GM18511 (cell line): ENCODE measurements around the gene SMIM29.

Source experiments
- ATAC-seq: cut with Tn5 transposase; IDR thresholded peaks from one replicate; pipeline ENCODE4 v1.9.1; 2021; ENCODE audit warnings: mild to moderate bottlenecking, moderate library complexity; ENCODE audit not compliant: unreplicated experiment

Gene SMIM29

GRCh38 chr6:34227761-34228421 lies 20.9 kb downstream of the SMIM29 start:
- no peak for ATAC-seq

DNA sequence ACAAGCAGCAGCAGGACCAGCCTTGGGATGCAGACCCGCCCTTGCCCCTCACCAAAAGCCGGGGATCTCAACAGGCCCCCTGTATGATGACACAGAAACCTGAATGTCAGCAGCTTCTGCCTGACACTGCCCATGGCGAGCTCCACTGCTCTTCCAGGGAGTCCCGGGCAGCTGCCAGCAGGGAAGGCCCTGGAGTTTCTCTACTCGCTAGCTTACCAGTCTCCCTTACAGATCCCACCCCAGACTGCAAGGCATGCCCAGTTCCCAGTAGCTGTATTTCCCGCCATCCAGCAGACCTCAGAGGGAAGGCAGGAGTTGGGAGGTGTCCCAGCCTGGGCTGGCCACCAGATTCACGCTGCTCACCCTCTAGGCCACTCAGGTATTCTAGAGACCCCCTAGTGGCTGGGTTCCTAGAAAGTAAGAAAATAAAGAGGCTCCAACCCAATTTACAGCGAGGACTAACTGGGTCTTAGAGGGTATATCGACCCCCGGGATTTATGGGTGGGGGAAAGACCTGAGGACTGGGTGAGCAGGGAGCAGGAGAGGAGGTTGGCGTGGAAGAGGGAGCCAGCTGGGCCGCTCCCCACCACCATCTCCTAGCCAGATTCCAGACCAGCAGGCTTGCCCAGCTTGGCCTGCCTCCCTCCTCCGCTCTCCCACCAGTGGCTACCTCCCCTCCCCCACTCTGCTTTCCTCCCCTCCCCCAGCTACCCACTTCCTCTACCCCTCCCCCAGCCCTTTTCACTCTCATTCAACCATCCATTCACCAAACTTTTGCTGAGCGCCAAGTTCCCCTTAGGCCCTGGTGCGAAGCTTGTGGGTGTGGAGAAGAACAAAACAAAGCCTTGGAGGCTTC lies 21.8 kb downstream of the SMIM29 start:
- no peak for ATAC-seq

DNA sequence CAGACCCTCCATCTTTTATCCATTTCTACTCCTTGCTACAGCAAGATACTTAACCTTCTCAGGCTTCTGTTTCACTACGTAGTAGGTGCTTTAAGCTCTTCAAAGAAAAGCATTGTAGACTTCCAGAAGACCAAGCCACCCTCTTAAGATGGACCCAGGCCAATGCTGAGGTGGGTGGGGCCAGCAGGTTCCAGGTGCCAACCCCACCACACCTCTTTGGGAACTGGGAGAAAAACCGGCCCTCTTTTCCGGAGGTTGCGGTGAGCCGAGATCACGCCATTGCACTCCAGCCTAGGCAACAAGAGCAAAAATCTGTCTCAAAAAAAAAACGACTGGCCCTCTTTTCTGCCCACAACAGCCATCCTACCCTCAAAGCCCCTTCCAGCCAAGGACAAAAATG lies 22.7 kb downstream of the SMIM29 start:
- ATAC-seq: no peak

GRCh38 chr6:34225551-34225950 lies 23.3 kb downstream of the SMIM29 start:
- no peak for ATAC-seq

DNA sequence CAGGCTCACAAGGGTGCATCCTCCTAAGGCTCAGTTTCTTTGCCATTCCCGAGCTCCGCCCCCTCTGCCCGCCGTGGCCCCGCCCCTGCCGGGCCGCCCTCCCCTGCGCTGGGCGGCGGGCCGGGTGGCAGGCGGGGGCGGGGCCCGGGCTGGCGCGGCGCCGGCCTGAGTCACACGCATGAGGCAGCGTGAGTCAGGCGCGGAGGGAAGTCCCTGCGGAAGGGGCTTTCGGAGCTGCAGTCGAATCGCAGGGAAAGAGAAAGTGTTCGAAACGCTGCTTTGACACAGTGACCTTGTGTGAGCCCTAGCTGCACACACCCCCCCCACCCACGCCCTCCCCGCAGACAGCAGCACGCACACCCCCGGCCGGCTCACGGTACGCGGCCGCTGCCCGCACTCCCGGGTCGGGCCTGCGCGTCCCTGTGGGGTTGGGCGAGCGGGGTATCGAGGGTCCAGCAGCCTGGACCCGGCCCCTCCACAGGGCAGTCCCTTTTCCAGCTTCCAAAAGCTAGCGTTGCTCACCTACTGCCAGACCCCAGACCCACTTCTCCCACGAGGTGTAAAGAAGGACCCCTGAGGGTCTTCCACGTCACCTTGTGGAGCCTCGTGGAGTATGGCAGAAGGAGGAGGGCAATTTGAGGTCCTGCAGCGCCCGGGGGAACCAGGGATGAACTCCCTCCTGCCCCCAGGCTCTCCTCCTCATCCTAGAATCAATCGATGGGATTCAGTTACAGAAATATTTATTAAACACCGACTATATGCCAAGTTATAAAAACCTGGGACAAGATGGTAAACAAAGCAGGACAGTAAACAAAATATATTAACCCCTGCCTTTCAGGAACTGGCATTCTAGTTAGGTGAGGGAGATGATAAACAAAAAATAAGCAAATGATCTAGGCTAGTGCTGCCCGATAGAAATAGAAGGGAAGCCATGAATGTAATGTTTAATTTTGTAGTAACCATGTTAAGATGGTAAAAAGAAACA lies 24.6 kb downstream of the SMIM29 start:
- peak; percentile 90 for ATAC-seq

DNA sequence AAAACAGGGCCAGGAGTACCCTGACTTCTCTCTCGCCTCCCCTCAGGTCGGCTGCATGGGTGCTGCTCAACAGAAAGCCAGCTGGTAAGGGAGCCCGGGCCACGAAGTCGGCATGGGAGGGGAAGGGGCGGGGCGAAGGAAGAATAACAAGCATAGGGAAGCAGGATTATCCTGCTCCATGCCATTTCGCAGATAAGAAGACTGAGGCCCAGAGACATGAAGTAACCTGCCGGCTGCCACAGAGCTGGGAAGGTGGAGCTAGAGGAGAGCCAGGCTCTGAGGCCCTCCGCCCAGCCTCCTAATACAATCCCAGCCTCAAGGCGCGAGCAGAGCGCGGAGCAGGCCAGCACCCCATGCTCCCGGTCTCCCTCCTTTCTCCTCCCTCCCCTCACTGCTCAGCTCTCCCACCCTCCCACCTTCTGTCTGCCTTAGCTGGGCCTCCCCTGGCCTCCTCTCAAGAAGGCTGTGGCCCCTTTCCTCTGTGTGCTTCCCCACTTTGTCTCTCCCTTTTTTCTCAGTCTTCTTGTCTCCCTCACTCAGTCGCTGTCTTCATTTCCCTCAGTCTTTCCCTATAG lies 25.3 kb downstream of the SMIM29 start:
- ATAC-seq: peak; percentile 30

DNA sequence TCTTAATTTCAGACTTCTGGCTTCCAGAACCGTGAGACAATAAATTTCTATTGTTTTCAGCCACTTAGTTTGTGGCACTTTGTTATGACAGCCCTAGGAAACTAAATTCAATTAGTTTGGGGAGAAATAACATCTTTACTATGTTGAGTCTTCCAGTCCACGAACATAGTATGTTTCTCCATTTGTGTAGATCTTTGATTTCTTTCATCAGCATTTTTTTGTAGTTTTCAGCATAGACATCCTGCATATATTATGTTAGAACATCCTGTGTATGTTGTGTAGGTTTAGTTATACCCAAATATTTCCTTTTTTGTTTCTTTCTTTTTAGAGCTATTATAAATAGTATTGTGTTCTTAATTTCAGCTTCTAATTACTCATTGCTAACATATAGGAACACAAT lies 30.1 kb downstream of the SMIM29 start:
- ATAC-seq: no peak

DNA sequence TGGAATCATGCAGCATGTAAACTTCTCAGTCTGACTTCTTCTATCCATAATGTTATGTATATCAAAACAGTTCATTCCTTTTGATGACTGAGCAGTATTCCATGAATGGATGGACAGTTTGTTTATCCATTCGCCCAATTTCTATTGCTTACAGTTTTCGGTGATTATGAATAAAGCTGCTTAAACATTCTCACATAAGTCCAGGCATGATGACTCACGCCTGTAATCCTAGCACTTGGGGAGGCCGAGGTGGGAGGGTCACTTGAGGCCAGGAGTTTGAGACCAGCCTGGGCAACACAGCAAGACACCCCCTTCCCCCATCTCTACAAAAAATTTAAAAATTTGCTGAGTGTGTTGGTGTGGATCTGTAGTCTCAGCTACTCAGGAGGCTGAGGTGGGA lies 35.0 kb downstream of the SMIM29 start:
- no peak for ATAC-seq

GRCh38 chr6:34207695-34208443 lies 40.9 kb downstream of the SMIM29 start:
- ATAC-seq: no peak

DNA sequence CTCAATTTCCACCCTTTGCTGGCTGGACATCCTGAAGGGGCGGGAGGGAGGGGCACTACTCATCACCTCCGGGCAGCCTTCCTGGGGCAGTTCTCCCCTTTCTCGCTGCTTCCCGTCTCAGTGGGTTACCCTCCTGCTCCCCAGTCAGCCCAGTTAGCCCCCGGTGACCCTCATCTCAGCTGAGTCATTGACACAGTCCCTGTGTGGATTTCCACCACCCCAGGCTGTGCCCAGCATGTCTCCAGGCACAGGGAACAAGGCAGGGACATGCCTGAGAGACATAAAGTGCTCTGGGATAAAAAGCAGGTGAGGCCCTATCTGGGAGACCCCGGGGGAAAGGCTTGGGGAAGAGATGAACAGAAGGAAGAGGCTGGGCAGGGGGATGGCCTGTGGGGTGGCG lies 42.1 kb downstream of the SMIM29 start:
- no peak for ATAC-seq

DNA sequence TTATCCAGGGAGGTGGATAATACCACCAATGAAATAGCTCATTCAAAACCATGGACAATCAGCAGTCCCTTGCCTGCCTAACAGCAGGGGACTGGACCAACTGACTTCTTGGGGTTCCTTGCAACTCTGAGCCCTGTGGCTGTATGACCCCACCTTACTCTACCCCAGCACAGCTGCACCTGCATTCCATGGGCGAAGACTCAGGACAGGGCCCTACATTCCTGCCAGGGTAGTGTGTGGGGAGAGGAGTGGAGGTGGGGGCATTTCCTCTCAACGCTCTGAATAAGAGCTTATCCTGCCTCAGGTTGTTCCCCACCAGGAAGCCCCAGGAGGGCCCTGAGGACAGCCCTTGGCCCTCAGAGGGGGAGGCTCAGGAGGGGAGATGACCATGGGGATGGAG lies 42.9 kb downstream of the SMIM29 start:
- ATAC-seq: no peak

- no peak for ATAC-seq
Measured at GRCh38 chr6:34205466-34205865, 43.3 kb downstream of the SMIM29 start.

GRCh38 chr6:34204693-34205092 lies 44.1 kb downstream of the SMIM29 start:
- no peak for ATAC-seq

DNA sequence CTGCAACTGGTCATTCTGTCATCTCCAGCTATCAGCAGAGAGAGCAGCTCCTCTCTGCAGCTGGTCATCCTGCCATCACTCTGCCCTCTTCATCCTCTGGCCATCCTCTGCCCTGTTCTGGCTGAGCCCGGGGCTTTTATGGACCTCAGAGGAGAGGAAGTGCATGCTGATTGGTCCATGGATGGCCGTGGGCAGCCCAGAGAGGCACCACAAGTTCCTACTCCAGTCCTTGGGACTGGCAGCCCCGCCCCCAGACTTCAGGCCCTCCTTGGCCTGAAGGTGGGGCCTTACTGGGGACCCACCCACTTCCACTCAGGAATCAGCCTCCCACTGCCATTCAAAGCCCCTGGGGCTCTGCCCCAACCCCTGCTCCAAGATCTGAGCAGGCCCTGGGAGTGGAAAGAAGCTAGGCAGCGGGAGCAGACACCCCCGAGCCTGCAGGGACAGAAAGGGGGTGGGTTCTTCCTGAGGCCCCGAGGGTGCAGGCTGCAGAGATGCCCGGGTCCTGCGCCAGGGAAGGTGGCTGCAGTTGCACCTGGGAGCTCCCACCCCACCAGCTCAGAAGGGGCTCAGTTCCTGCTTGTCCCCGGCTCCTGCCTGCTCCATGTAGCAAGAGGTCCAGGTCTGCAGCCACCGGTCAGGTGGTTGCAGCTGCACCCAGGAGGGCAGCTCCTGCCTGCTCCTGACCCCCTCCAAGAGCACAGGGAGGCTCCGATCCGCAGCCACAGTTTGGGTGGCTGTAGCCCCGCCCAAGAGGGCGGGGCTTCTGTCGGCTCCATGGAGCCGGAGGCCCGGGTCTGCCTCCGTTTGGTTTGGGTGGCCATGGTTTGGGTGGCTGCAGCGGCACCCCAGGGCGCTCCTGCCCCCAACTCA lies 46.2 kb downstream of the SMIM29 start:
- no peak for ATAC-seq

DNA sequence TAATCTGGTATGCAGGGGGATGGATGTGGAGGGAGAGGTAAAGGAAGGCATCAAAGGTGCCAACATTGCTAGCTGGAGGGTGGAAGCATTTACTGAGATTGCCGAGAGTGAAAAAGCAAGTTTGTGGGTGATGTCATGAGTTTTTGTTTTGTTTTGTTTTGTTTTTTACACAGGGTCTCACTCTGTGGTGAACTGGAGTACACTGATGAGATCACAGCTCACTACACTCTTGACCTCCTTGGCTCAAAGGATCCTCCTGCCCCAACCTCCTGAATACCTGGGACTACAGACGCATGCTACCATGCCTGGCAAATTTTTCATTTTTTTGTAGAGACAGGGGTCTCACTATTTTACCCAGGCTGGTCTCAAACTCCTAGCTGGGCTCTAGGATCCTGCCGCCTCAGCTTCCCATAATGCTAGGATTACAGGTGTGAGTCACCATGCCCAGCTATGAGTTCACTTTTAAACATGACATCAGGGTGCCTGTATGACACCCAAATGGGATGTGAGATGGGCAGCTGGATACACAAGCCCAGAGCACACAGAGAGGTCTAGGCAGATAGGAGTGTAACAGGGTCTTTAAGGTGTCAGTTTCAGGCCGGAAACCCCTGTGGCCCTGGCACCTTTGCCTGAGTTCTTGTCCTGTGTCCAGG lies 47.2 kb downstream of the SMIM29 start:
- no peak for ATAC-seq

- no peak for ATAC-seq
Measured at GRCh38 chr6:34200340-34200971, 48.4 kb downstream of the SMIM29 start.

- ATAC-seq: no peak
Measured at GRCh38 chr6:34196833-34197195, 52.0 kb downstream of the SMIM29 start.
